Type B pancreatic cell (in vitro differentiated cells): ENCODE data around the gene PRKG1. TPM values are rescaled to one million over a fixed set of nuclear protein-coding genes. Genes with fewer than 3 reads are reported as not detected.

Experiments used
- DNase-seq: peaks from one replicate; pipeline ENCODE4 v3.0.0; 2021; ENCODE audit warnings: mixed read lengths; ENCODE audit not compliant: unreplicated experiment; ENCODE audit errors: extremely low spot score
- H3K27ac Mint-ChIP-seq: 2 replicates; pipeline ENCODE4 v1.8.0; 2021; ENCODE audit warnings: mild to moderate bottlenecking, mixed read lengths
- H3K27me3 Mint-ChIP-seq: 2 replicates; pipeline ENCODE4 v1.8.0; 2021; ENCODE audit warnings: mixed read lengths
- H3K36me3 Mint-ChIP-seq: 2 replicates; pipeline ENCODE4 v1.8.0; 2021; ENCODE audit warnings: mixed read lengths
- H3K4me1 Mint-ChIP-seq: one replicate; pipeline ENCODE4 v1.8.0; 2021; ENCODE audit warnings: mixed read lengths; ENCODE audit not compliant: unreplicated experiment
- H3K4me3 Mint-ChIP-seq: 2 replicates; pipeline ENCODE4 v1.8.0; 2021; ENCODE audit warnings: mild to moderate bottlenecking, mixed read lengths
- H3K9me3 Mint-ChIP-seq: 2 replicates; pipeline ENCODE4 v1.8.0; 2021; ENCODE audit warnings: mixed read lengths
- microRNA-seq: library from miRNA; unstranded; fragments of <30 nt; microRNA quantifications from one replicate; pipeline ENCODE4, GENCODE V29; 2020
- total RNA-seq: library from RNA; stranded (reverse); gene quantifications from 2 replicates; pipeline ENCODE4 v1.2.1, GENCODE V29; 2021; ENCODE audit warnings: low replicate concordance
- TF ChIP-seq, protein P1 (sequence below): fragments of 200-600 bp; sonication (generic); conservative IDR thresholded peaks from 2 replicates; pipeline ENCODE4 v1.5.0; 2021; ENCODE audit warnings: antibody characterized with exemption, mild to moderate bottlenecking

PRKG1 gene
- total RNA-seq, 1 donor from 2014 or later: 12.3 TPM

DNA sequence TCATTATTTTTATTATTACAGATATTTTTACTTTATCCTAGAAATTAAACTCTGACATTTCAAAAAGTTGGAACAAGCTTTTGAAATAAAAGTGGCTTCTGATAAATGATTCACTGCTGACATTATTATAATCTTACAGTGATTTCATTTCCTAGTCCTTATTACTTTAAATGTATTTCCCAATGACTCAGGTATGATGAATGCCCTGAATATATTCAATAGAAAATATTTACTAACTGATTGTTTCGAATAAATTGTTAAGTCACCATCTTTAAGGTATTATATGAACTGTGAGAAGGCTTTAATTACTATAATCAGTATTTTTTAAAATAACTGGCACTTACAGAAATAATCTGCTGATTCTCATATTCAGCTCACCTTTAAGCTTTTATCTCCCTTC lies 1261.4 kb downstream of the PRKG1 start:
- no peak for DNase-seq
- no peaks in the 10 kb centered on the region for H3K36me3 Mint-ChIP-seq
- TF ChIP-seq, protein P1, sequence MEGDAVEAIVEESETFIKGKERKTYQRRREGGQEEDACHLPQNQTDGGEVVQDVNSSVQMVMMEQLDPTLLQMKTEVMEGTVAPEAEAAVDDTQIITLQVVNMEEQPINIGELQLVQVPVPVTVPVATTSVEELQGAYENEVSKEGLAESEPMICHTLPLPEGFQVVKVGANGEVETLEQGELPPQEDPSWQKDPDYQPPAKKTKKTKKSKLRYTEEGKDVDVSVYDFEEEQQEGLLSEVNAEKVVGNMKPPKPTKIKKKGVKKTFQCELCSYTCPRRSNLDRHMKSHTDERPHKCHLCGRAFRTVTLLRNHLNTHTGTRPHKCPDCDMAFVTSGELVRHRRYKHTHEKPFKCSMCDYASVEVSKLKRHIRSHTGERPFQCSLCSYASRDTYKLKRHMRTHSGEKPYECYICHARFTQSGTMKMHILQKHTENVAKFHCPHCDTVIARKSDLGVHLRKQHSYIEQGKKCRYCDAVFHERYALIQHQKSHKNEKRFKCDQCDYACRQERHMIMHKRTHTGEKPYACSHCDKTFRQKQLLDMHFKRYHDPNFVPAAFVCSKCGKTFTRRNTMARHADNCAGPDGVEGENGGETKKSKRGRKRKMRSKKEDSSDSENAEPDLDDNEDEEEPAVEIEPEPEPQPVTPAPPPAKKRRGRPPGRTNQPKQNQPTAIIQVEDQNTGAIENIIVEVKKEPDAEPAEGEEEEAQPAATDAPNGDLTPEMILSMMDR: no peak
- H3K4me1 Mint-ChIP-seq: no peaks in the 10 kb centered on the region
- no peaks in the 10 kb centered on the region for H3K27me3 Mint-ChIP-seq
- H3K27ac Mint-ChIP-seq: no peak overlapping the region
- no peaks in the 10 kb centered on the region for H3K9me3 Mint-ChIP-seq
- no peak overlapping the region for H3K4me3 Mint-ChIP-seq

DNA sequence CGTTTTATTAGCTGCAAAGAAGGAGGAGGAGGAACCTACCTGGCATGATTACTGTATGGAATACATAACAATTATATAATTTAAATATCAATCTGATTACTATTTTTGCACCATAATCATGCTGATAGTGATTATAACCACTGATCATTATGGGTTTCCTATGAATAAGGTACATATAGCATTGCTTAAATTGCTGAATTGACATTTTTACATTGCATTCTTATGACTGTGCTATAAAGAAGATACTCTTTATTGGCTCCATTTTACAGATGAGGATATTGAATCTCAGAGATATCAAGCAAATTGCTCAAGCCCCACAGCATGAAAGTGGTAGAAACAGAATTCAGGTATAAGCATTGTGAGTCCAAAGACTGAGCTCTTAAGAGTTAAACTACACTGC lies 1262.9 kb downstream of the PRKG1 start:
- no peaks in the 10 kb centered on the region for H3K36me3 Mint-ChIP-seq
- H3K9me3 Mint-ChIP-seq: no peaks in the 10 kb centered on the region

DNA sequence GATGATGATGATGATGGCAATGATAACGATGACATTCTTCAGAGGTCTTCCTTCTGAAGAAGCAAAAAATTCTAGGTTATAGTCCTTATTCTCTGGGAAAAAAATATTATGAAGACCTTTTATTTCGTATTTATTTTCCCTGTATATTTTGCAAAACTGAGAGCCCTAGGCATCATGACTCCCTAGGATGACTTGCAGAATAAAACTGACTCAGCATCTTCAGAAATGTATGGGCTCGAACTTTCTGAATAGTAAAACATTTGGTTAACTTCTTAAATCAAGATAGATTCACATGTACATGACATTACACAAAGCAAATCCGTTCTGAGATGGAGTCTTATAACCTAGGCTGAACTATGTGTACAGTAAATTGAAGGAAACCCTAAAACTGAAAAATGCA lies 1269.2 kb downstream of the PRKG1 start:
- Mint-ChIP-seq H3K4me1 (no peaks in the 10 kb centered on the region), H3K4me3 (no peak overlapping the region), H3K36me3 (no peaks in the 10 kb centered on the region), H3K27me3 (peaks cover 6% of the 10 kb centered on the region), H3K27ac (no peak overlapping the region), H3K9me3 (no peaks in the 10 kb centered on the region)
- TF ChIP-seq, protein P1: no peak
- no peak for DNase-seq

More for the DNA sequence above, 1262.9 kb downstream of the PRKG1 start:
- no peak for DNase-seq
- TF ChIP-seq, protein P1: no peak
- Mint-ChIP-seq H3K4me1 (no peaks in the 10 kb centered on the region), H3K27me3 (peaks cover 4% of the 10 kb centered on the region), H3K4me3 (no peak overlapping the region), H3K27ac (no peak overlapping the region)

DNA sequence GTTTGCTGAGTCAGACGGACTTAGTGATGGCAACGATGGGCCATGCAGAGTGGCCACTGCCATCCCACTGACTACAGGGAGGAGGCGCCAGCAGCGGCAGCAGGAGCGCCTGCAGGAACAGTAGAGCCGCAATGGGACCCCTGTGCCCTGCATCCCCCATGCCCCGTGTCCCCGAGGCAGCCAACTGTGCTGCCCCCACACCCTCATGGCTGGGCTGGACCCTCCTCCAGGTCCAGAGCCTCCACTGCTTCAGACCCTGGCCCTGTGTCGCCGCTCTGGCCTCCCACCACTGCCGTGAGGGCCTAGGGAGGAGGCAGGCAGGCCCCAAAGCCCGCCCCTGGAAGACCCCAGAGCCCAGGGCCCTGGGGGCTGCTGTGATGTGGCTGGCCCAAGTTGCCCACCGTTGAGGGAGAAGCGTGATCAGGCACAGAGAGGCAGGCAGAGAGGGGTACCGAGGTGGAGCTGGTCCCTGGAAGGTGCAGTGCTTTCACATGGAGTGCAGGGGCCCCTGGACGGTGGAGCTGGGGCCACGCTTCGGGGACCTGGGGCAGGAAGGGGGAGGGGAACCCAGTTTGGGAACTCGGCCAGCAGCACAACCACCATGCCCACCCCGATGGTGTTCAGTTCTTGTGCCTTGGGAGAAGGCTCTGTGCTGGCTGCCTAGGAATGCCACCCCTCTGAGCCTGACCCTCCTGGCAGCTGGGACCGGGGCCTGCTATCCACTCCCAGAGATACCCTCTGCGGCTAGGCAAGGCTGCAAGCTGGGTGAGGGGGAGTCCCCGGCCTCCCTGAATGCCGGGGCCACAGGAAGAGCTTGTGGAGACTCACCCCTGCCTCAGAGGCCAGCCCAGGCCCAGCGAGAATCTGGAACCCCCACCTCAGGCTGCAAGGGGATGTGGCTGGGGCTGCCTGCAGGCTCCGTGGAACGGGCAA lies 1272.4 kb downstream of the PRKG1 start:
- no peak overlapping the region for H3K4me3 Mint-ChIP-seq
- H3K36me3 Mint-ChIP-seq: no peaks in the 10 kb centered on the region
- no peak overlapping the region for H3K27ac Mint-ChIP-seq
- no peaks in the 10 kb centered on the region for H3K4me1 Mint-ChIP-seq
- TF ChIP-seq, protein P1: no peak
- no peaks in the 10 kb centered on the region for H3K9me3 Mint-ChIP-seq
- peaks cover 6% of the 10 kb centered on the region for H3K27me3 Mint-ChIP-seq
- no peak for DNase-seq

DNA sequence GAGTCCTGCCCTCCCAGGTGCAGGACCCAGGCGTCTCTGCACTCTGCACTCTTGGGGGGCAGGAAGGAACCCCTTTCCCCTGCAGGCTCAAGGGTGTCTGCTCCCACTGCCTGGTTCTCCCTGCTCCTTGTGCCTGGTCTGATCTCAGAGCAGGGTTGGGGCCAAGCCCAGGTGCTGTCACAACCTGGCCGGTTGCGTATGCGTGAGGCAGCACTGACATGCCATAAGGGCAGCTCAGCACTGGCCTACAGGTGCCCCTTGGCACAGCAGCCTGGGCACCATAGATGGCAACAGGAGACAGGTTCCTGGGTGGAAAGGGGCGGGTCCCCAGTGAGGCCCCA lies 1273.0 kb downstream of the PRKG1 start:
- no peaks in the 10 kb centered on the region for H3K4me1 Mint-ChIP-seq
- no peak for DNase-seq
- peaks cover under 1% of the 10 kb centered on the region for H3K27me3 Mint-ChIP-seq
- H3K36me3 Mint-ChIP-seq: no peaks in the 10 kb centered on the region
- H3K27ac Mint-ChIP-seq: no peak overlapping the region
- TF ChIP-seq, protein P1: no peak
- no peaks in the 10 kb centered on the region for H3K9me3 Mint-ChIP-seq
- H3K4me3 Mint-ChIP-seq: no peak overlapping the region

Small RNA genes lying within 50 kb of the gene (microRNA-seq; reads per million reads assigned to microRNA genes)
- 1.4 reads per million for gene MIR605

Other genes with a start within 250 kb of the PRKG1 start
- gene A1CF, start 188.9 kb upstream of the PRKG1 start, total RNA-seq: 12.1 and 26.1 TPM in 2 replicates